HepG2 (cell line): ENCODE measurements around the gene TNFSF13B. TPM values are rescaled to one million over a fixed set of nuclear protein-coding genes. Genes with fewer than 3 reads are reported as not detected.

Experiments used
- ATAC-seq: fragments of 200-7000 bp; cut with Tn5 transposase; 3 replicates; pipeline ENCODE4 v1.9.1; 2020; ENCODE audit warnings: mild to moderate bottlenecking, moderate library complexity
- BruUV-seq: library from RNA; stranded (reverse); fragments of 400-500 nt; replicated peaks from 2 replicates; lab custom pipeline; 2021; lab: Mats Ljungman, UMichigan
- CTCF ChIA-PET: fragments of 300-600 bp; formaldehyde crosslinking; extraction: SDS; loops from one replicate; lab custom pipeline; 2021; ENCODE audit warnings: low total read pairs, inconsistent platforms, low intra/inter-chr PET ratio; lab: Yijun Ruan, JAX
- POLR2A ChIA-PET: fragments of 350-600 bp; sonication (Branson Sonifier 250); formaldehyde crosslinking; loops from one replicate; lab custom pipeline; 2020; ENCODE audit warnings: antibody characterized with exemption, inconsistent platforms; lab: Yijun Ruan, JAX
- DNase-seq: peaks from one replicate; pipeline ENCODE4 v3.0.0-alpha.2; 2015; ENCODE audit warnings: low spot score
- FAIRE-seq: peaks from 3 replicates; lab custom pipeline; 2011; peaks lifted over from hg19 to GRCh38; lab: Jason Lieb, UNC
- H2AFZ ChIP-seq: one replicate; pipeline ENCODE4 v1.6.1; 2011; ENCODE audit warnings: low read length, inconsistent platforms
- H3K27ac ChIP-seq: fragments of 300-600 bp; 3 replicates; pipeline ENCODE4 v1.8.0; 2011; ENCODE audit warnings: mixed run types, mild to moderate bottlenecking, mixed read lengths, low read length, inconsistent platforms; ENCODE audit not compliant: insufficient read depth; ENCODE audit errors: extremely low read length
- H3K27me3 ChIP-seq, 2 experiments: fragments of 200-600 bp in 1 of 2; 2 replicates in 1 of 2; 3 replicates in 1 of 2; pipeline versions ENCODE4 v1.6.0 to v1.8.0; 2011; ENCODE audit warnings: low read length in 2 of 2, mild to moderate bottlenecking in 2 of 2, moderate library complexity in 2 of 2, inconsistent platforms in 1 of 2; ENCODE audit not compliant: insufficient read depth in 2 of 2, control insufficient read depth in 1 of 2
- H3K36me3 ChIP-seq, 2 experiments: fragments of 200-600 bp in 1 of 2; replicated peaks in 1 of 2; 2 replicates in 1 of 2; 3 replicates in 1 of 2; pipeline versions ENCODE4 v1.5.1 to v1.8.0; 2011; ENCODE audit warnings: low read length in 2 of 2, inconsistent platforms in 1 of 2; ENCODE audit not compliant: insufficient read depth in 2 of 2, control insufficient read depth in 1 of 2
- H3K4me1 ChIP-seq: 2 replicates; pipeline ENCODE4 v1.5.1; 2012; ENCODE audit warnings: low read length, inconsistent platforms; ENCODE audit not compliant: insufficient read depth
- H3K4me2 ChIP-seq: 2 replicates; pipeline ENCODE4 v1.6.0; 2011; ENCODE audit warnings: low read depth, low read length, inconsistent platforms
- H3K4me3 ChIP-seq, 3 experiments: fragments of 200-600 bp in 1 of 3; sonication (generic), shearing (Covaris generic) in 1 of 3; replicated peaks in 1 of 3; 2 replicates each; pipeline ENCODE4 v1.5.1; 2011 to 2016; ENCODE audit warnings: low read length in 3 of 3, inconsistent platforms in 2 of 3, low read depth in 2 of 3, mild to moderate bottlenecking in 2 of 3, control low read depth in 1 of 3, mixed read lengths in 1 of 3; ENCODE audit not compliant: insufficient read depth in 1 of 3
- H3K79me2 ChIP-seq: one replicate; pipeline ENCODE4 v1.6.1; 2011; ENCODE audit warnings: low read length, inconsistent platforms; ENCODE audit not compliant: insufficient read depth
- H3K9ac ChIP-seq: 2 replicates; pipeline ENCODE4 v1.6.0; 2011; ENCODE audit warnings: mild to moderate bottlenecking, low read depth, low read length, inconsistent platforms; ENCODE audit not compliant: insufficient read depth
- H3K9me3 ChIP-seq: 2 replicates; pipeline ENCODE4 v1.5.1; 2012; ENCODE audit warnings: mild to moderate bottlenecking, low read length
- H4K20me1 ChIP-seq: 2 replicates; pipeline ENCODE4 v1.6.0; 2011; ENCODE audit warnings: inconsistent platforms, mild to moderate bottlenecking, low read length, moderate library complexity; ENCODE audit not compliant: insufficient read depth
- GABPB1 ChIP-seq: IDR thresholded peaks from 2 replicates; pipeline ENCODE4 v1.6.1; 2016; ENCODE audit warnings: mild to moderate bottlenecking, missing genetic modification reagents, moderate library complexity, missing compliant biosample characterization
- RAD21 ChIP-seq: fragments of 450-650 bp; formaldehyde crosslinking; IDR thresholded peaks from 2 replicates; pipeline ENCODE4 v1.5.0; 2020; ENCODE audit warnings: mild to moderate bottlenecking
- SKI ChIP-seq: fragments of 450-650 bp; IDR thresholded peaks from one replicate; pipeline ENCODE4 v1.6.1; 2018; ENCODE audit warnings: mild to moderate bottlenecking; ENCODE audit not compliant: partially characterized antibody
- ZBTB38 ChIP-seq: sonication (generic); formaldehyde crosslinking; IDR thresholded peaks from 2 replicates; pipeline ENCODE4 v1.5.1; 2020; ENCODE audit warnings: mild to moderate bottlenecking, missing genetic modification reagents
- ZNF232 ChIP-seq: sonication (generic); formaldehyde crosslinking; IDR thresholded peaks from 2 replicates; pipeline ENCODE4 v1.4.0; 2020; ENCODE audit warnings: missing genetic modification reagents, borderline replicate concordance
- ZNF576 ChIP-seq: sonication (generic); formaldehyde crosslinking; IDR thresholded peaks from 2 replicates; pipeline ENCODE4 v1.4.0; 2020; ENCODE audit warnings: mild to moderate bottlenecking, missing genetic modification reagents
- ZNF605 ChIP-seq: sonication (generic); formaldehyde crosslinking; IDR thresholded peaks from 2 replicates; pipeline ENCODE4 v1.8.0; 2022; ENCODE audit warnings: mild to moderate bottlenecking, missing genetic modification reagents
- ZNF646 ChIP-seq: sonication (generic); formaldehyde crosslinking; IDR thresholded peaks from 2 replicates; pipeline ENCODE4 v1.9.0; 2021; ENCODE audit warnings: mild to moderate bottlenecking, missing genetic modification reagents
- WGBS: methylation state at CpG from one replicate; pipeline ENCODE4 v1.1.6; 2017; ENCODE audit warnings: low lambda C conversion rate; 5-methylcytosine and 5-hydroxymethylcytosine counted together
- in situ Hi-C: cut with HindIII; loops from 2 replicates; pipeline ENCODE4 v1.10.0; 2017; ENCODE audit warnings: low pct_unique_long_range_greater_than_20kb; ENCODE audit not compliant: extremely low pct_ligation_motif_present
- intact Hi-C: fragments of 100-400 bp; cut with micrococcal nuclease; formaldehyde crosslinking; loops from one replicate; pipeline ENCODE4 v1.10.0; 2022; ENCODE audit not compliant: unreplicated experiment
- polyA plus RNA-seq, 8 experiments: library from polyadenylated mRNA; depleted of rRNA in 3 of 8; stranded (reverse) in 7 of 8; unstranded in 1 of 8; fragments of >200 nt; fragmentation: Illumina TruSeq in 4 of 8; extraction: Trizol in 4 of 8; gene quantifications; 2 replicates each; pipeline versions ENCODE4 v1.2.1 to v1.2.3, GENCODE V29; 2011 to 2016; ENCODE audit warnings: low read depth in 4 of 8, missing spikeins in 1 of 8, mixed read lengths in 1 of 8; ENCODE audit not compliant: insufficient read depth in 1 of 8
- total RNA-seq, 5 experiments: library from RNA; depleted of rRNA; stranded (reverse); fragments of >200 nt; fragmentation: Illumina TruSeq; extraction: Trizol; gene quantifications; 2 replicates each; pipeline ENCODE4 v1.2.3, GENCODE V29; 2016; ENCODE audit warnings: low read depth in 1 of 5

The TNFSF13B gene
- total and polyA plus RNA-seq, 2 of the 13 experiments (the other 11 are each of a cell fraction or from before 2014, with no cell fraction given), result 0.13 to 0.20 TPM

- H4K20me1 ChIP-seq, result no peaks in the 10 kb centered on the region
- CTCF ChIA-PET, result no interaction called here
These were observed 19.2 kb downstream of the TNFSF13B start for GRCh38 chr13:108288741-108289140.

More at GRCh38 chr13:108288741-108289140, 19.2 kb downstream of the TNFSF13B start:
- H3K27ac ChIP-seq, result no peak overlapping the region
- no peaks in the 10 kb centered on the region for H3K36me3 ChIP-seq
- BruUV-seq, result no TSS peak
- no peaks in the 10 kb centered on the region; a peak in 1 of 5 replicates for H3K27me3 ChIP-seq
- POLR2A ChIA-PET, result no interaction called here
- intact Hi-C loops, result no loop called here
- DNase-seq (no peak), ATAC-seq (no peak), FAIRE-seq (no peak)
- H3K9ac ChIP-seq, result no peak overlapping the region
- WGBS, result 5% methylated on average over 6 of the region's 6 CpGs
- in situ Hi-C loops, result no loop called here
- H3K4me3 ChIP-seq, result no peak overlapping the region
- H2AFZ ChIP-seq, result no peak overlapping the region
- TF ChIP-seq ZNF646 (CRISPR knock-in tag) (no peak), ZNF576 (no peak), ZNF232 (CRISPR knock-in tag) (no peak), ZBTB38 (no peak), RAD21 (no peak), GABPB1 (CRISPR knock-in tag) (no peak), SKI (no peak), ZNF605 (no peak)
- TF ChIP-seq, all 625 proteins: peak for 0
- Histone ChIP-seq H3K4me1 (no peaks in the 10 kb centered on the region), H3K4me2 (no peak overlapping the region), H3K9me3 (no peaks in the 10 kb centered on the region), H3K79me2 (no peaks in the 10 kb centered on the region)
